ENCODE results near the gene KCNT2.

KCNT2 gene

DNA sequence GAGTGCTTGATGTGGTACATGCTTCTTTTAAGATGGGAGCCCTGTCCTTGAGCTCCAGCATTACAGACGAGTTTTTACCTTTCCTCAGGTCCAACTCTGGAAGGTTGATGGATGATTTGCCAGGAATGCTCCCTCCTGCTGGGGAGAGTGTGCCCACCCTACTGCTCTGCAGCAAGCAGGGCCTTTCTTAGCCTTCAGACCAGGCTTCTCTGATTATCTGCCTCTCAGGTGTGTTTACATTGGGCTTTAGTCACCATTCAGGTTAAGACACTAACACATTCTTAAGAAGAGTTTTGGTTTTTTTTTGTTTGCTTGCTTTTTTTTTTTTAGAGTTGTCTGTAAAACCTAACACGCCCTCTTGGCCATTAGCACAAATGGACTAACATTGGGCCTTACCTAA, 301.8 kb downstream of the KCNT2 start:
- TF ChIP-seq, protein P1, sequence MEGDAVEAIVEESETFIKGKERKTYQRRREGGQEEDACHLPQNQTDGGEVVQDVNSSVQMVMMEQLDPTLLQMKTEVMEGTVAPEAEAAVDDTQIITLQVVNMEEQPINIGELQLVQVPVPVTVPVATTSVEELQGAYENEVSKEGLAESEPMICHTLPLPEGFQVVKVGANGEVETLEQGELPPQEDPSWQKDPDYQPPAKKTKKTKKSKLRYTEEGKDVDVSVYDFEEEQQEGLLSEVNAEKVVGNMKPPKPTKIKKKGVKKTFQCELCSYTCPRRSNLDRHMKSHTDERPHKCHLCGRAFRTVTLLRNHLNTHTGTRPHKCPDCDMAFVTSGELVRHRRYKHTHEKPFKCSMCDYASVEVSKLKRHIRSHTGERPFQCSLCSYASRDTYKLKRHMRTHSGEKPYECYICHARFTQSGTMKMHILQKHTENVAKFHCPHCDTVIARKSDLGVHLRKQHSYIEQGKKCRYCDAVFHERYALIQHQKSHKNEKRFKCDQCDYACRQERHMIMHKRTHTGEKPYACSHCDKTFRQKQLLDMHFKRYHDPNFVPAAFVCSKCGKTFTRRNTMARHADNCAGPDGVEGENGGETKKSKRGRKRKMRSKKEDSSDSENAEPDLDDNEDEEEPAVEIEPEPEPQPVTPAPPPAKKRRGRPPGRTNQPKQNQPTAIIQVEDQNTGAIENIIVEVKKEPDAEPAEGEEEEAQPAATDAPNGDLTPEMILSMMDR (IDR thresholded peaks at IDR 0.05; ENCODE audit: low read depth, low read length), result no peak
- H3K4me3 ChIP-seq (ENCODE audit: low read depth, low read length), result no peak overlapping the region

DNA sequence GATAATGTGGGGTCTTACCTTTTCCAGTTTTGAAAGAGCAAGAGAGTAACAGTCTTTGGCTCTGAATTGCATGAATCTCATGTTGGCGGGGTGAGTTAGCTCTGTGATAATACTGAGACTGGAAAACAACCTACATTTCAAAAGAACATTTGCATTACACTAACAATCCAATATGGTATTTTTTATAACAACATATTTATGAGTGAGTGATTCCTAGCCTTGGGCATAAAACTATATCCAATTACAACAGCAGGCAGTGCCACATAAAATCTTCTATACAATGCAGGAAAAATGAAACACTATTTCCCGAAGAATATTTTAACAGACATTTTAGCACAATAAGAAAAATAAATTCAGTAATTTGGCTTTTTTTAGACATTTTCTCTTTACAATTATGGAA, 303.0 kb downstream of the KCNT2 start:
- no peak overlapping the region for H3K4me3 ChIP-seq (ENCODE audit: low read depth, low read length)
- TF ChIP-seq, protein P1 (IDR thresholded peaks at IDR 0.05; ENCODE audit: low read depth, low read length), result no peak

DNA sequence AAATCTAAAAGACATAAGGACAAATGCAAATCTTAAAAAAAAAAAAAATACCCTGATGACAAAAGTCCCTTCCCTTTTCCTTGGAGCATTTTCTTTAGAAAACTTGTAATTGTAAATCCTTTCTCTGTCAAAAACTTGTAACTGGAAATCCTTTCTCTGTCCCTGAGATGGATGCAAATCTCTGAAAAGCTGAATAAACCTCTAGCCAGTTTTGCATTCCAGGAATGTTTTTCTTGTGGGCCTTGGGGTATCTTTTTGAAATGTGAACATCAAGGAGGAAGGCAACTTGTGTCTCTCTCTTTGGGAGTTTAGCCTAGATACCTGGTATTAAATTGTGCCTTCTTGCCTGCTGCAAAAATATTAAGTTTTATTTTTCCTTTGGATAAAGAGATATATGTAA, 305.3 kb downstream of the KCNT2 start:
- TF ChIP-seq, protein P1 (IDR thresholded peaks at IDR 0.05; ENCODE audit: low read depth, low read length), result no peak
- no peak overlapping the region for H3K4me3 ChIP-seq (ENCODE audit: low read depth, low read length)

DNA sequence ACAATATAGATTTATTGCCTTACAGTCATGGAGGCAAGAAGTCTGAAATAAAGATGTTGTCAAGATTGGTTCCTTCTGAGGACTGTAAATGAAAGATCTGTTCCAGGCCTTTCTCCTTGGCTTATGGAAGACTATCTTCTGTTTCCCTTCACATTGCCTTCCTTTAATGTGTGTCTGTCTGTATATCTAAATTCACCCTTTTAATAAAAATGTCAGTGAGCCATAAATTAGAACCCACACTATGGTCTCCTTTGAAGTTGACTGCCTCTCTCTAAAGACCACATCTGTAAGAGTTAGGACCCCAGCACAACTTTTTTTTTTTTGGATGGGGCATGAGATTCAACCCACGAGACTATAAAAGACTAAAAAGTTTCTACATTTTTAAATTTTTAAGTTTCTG, 305.8 kb downstream of the KCNT2 start:
- H3K4me3 ChIP-seq (ENCODE audit: low read depth, low read length), result no peak overlapping the region

DNA sequence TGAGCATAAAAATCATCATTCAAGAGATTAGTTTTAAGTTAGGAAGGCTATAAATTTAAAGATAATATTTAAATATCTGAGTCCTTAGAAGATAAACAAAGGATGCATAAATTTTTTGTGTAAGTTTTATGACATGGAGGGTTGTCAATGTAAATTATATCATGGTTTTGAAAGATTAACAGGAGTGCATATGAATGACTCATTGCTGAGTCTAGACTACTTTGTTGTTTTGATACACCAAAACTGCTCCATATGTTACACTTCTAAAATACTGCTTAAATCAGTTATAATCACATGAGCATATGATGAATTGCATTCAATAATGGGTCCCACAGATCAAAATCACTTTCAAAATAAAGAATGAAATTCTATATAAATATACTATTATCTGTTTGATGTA, 312.5 kb downstream of the KCNT2 start:
- TF ChIP-seq, protein P1 (IDR thresholded peaks at IDR 0.05; ENCODE audit: low read depth, low read length), result no peak
- no peak overlapping the region for H3K4me3 ChIP-seq (ENCODE audit: low read depth, low read length)

More for the DNA sequence above, 305.8 kb downstream of the KCNT2 start:
- TF ChIP-seq, protein P1 (IDR thresholded peaks at IDR 0.05; ENCODE audit: low read depth, low read length), result no peak

DNA sequence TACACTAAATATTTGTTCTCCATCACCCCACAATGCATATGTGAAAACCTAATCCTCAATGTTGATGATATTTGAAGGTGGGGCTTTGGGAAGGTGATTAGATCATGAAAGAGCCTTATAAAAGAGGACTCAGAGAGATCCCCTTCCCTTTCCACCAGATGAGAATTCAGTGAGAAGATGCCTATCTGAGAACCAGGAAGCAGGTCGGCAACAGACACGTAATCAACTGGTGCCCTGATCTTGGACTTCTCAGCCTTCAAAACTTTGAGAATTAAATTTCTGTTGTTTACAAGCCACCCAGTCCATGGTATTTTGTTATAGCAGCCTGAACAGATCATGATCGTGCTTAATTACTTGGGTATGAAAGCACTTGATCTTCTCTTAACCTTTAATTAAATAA, 329.4 kb downstream of the KCNT2 start:
- H3K4me3 ChIP-seq (ENCODE audit: low read depth, low read length), result no peak overlapping the region
- TF ChIP-seq, protein P1 (IDR thresholded peaks at IDR 0.05; ENCODE audit: low read depth, low read length), result no peak

DNA sequence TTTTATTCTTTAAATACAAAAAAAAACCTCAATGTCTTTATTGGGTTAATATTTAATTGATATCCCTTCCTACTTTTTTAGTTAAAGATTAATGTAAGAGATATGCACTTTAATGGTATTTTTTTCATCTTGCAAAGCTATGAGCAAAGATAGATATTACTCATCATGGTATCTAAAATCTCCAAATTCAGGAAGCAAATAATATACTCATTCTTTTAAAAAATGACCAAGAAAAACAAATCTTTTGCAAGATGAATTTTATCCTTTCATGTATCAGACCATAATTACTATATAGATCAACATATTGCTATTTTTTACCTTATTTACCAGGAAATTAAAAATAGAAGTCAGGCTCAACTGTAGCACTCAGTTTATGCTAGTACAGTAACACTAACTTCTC, 330.4 kb downstream of the KCNT2 start:
- no peak overlapping the region for H3K4me3 ChIP-seq (ENCODE audit: low read depth, low read length)
- TF ChIP-seq, protein P1 (IDR thresholded peaks at IDR 0.05; ENCODE audit: low read depth, low read length), result no peak
